H1 (cell line): ENCODE measurements around the gene RNF2. TPM values are rescaled to one million over a fixed set of nuclear protein-coding genes. Genes with fewer than 3 reads are reported as not detected.

Source experiments
- ASH2L ChIP-seq: fragments of 200-600, 300-600 bp; sonication (generic); IDR thresholded peaks from one replicate; pipeline ENCODE4 v1.7.1; 2017; ENCODE audit warnings: low read length
- RAD21 ChIP-seq, 2 experiments: IDR thresholded peaks in 1 of 2; conservative IDR thresholded peaks in 1 of 2; 2 replicates each; pipeline ENCODE4 v1.6.1; 2011; ENCODE audit warnings: low read depth in 2 of 2, low read length in 2 of 2, improper control_type of control experiment in 1 of 2, inconsistent platforms in 1 of 2, mild to moderate bottlenecking in 1 of 2, moderate library complexity in 1 of 2
- SIRT6 ChIP-seq: IDR thresholded peaks from one replicate; pipeline ENCODE4 v1.7.1; 2012; ENCODE audit warnings: low read length, inconsistent platforms
- SIX5 ChIP-seq: IDR thresholded peaks from 2 replicates; pipeline ENCODE4 v1.6.1; 2011; ENCODE audit warnings: mild to moderate bottlenecking, low read depth, low read length
- polyA plus RNA-seq, 7 experiments: library from polyadenylated mRNA; depleted of rRNA in 3 of 7; stranded (reverse) in 5 of 7; unstranded in 2 of 7; fragments of >200 nt in 5 of 7; fragments of 200-250 nt in 2 of 7; gene quantifications; 1 replicate in 5 of 7; 2 replicates in 1 of 7; 4 replicates in 1 of 7; pipeline versions ENCODE4 v1.2.1 to v1.2.3, GENCODE V29; 2011 to 2013; ENCODE audit warnings: missing spikeins in 2 of 7, mixed read lengths in 2 of 7
- total RNA-seq: library from RNA; stranded (reverse); fragmentation: NEBNext Ultra II Directional; extraction: Animal tissue kit (Norgen Biotek cat#: 25700); gene quantifications from 2 replicates; pipeline ENCODE4 v1.2.1, GENCODE V29; 2021
- TF ChIP-seq, protein P1 (sequence below), 3 experiments: IDR thresholded peaks; 1 replicate in 2 of 3; 2 replicates in 1 of 3; pipeline versions ENCODE4 v1.5.1 to v1.6.1; 2011; ENCODE audit warnings: low read length in 3 of 3, mild to moderate bottlenecking in 3 of 3, inconsistent platforms in 2 of 3, low read depth in 1 of 3, moderate library complexity in 1 of 3; ENCODE audit not compliant: insufficient read depth in 1 of 3; ENCODE audit errors: control extremely low read depth in 1 of 3
- TF ChIP-seq, protein P2 (sequence below): IDR thresholded peaks from 2 replicates; pipeline ENCODE4 v1.6.1; 2011; ENCODE audit warnings: low read depth, mild to moderate bottlenecking, low read length; ENCODE audit not compliant: insufficient read depth
- TF ChIP-seq, protein P3 (sequence below): fragments of 300-600 bp; sonication (generic); IDR thresholded peaks from 2 replicates; pipeline ENCODE4 v1.7.1; 2012; ENCODE audit warnings: low read length, moderate library complexity, mild to moderate bottlenecking, inconsistent platforms; ENCODE audit not compliant: insufficient replicate concordance

Gene RNF2
- total and polyA plus RNA-seq, 2 of the 8 experiments (the other 6 are each of a cell fraction or from before 2014, with no cell fraction given) = 28.9 to 58.9 TPM

DNA sequence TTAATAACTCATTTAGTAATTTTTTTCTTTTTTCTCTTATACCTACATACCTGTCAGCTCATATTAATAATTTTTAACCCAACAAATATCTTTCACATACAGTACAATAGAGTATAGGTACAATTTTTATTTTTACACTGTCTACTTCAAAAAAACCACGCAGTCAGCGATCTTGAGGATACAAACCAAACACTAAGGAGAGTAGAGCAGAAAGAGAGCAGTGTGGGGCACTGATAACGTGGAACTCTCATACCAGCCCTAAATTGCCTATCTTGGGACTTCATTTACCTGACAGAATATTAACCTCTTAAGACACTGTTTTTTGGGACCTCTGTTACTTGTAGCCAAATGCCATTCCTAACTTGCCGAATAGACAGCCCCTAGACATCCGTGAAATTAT is 105.9 kb downstream of the RNF2 start (continued):
- TF ChIP-seq, protein P1, sequence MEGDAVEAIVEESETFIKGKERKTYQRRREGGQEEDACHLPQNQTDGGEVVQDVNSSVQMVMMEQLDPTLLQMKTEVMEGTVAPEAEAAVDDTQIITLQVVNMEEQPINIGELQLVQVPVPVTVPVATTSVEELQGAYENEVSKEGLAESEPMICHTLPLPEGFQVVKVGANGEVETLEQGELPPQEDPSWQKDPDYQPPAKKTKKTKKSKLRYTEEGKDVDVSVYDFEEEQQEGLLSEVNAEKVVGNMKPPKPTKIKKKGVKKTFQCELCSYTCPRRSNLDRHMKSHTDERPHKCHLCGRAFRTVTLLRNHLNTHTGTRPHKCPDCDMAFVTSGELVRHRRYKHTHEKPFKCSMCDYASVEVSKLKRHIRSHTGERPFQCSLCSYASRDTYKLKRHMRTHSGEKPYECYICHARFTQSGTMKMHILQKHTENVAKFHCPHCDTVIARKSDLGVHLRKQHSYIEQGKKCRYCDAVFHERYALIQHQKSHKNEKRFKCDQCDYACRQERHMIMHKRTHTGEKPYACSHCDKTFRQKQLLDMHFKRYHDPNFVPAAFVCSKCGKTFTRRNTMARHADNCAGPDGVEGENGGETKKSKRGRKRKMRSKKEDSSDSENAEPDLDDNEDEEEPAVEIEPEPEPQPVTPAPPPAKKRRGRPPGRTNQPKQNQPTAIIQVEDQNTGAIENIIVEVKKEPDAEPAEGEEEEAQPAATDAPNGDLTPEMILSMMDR (IDR thresholded peaks at IDR 0.05; ENCODE audit: control extremely low read depth in 1 of 3, insufficient read depth in 1 of 3, low read depth in 1 of 3, low read length in 3 of 3) = no peak
- TF ChIP-seq ASH2L (no peak), RAD21 (IDR thresholded peaks at IDR 0.05 in 1 of 2, conservative IDR thresholded peaks at IDR 0.05 in 1 of 2; ENCODE audit: low read depth in 2 of 2, low read length in 2 of 2) (no peak), SIRT6 (no peak), SIX5 (no peak)
- TF ChIP-seq, protein P2, sequence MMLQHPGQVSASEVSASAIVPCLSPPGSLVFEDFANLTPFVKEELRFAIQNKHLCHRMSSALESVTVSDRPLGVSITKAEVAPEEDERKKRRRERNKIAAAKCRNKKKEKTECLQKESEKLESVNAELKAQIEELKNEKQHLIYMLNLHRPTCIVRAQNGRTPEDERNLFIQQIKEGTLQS = no peak
- TF ChIP-seq, protein P3, sequence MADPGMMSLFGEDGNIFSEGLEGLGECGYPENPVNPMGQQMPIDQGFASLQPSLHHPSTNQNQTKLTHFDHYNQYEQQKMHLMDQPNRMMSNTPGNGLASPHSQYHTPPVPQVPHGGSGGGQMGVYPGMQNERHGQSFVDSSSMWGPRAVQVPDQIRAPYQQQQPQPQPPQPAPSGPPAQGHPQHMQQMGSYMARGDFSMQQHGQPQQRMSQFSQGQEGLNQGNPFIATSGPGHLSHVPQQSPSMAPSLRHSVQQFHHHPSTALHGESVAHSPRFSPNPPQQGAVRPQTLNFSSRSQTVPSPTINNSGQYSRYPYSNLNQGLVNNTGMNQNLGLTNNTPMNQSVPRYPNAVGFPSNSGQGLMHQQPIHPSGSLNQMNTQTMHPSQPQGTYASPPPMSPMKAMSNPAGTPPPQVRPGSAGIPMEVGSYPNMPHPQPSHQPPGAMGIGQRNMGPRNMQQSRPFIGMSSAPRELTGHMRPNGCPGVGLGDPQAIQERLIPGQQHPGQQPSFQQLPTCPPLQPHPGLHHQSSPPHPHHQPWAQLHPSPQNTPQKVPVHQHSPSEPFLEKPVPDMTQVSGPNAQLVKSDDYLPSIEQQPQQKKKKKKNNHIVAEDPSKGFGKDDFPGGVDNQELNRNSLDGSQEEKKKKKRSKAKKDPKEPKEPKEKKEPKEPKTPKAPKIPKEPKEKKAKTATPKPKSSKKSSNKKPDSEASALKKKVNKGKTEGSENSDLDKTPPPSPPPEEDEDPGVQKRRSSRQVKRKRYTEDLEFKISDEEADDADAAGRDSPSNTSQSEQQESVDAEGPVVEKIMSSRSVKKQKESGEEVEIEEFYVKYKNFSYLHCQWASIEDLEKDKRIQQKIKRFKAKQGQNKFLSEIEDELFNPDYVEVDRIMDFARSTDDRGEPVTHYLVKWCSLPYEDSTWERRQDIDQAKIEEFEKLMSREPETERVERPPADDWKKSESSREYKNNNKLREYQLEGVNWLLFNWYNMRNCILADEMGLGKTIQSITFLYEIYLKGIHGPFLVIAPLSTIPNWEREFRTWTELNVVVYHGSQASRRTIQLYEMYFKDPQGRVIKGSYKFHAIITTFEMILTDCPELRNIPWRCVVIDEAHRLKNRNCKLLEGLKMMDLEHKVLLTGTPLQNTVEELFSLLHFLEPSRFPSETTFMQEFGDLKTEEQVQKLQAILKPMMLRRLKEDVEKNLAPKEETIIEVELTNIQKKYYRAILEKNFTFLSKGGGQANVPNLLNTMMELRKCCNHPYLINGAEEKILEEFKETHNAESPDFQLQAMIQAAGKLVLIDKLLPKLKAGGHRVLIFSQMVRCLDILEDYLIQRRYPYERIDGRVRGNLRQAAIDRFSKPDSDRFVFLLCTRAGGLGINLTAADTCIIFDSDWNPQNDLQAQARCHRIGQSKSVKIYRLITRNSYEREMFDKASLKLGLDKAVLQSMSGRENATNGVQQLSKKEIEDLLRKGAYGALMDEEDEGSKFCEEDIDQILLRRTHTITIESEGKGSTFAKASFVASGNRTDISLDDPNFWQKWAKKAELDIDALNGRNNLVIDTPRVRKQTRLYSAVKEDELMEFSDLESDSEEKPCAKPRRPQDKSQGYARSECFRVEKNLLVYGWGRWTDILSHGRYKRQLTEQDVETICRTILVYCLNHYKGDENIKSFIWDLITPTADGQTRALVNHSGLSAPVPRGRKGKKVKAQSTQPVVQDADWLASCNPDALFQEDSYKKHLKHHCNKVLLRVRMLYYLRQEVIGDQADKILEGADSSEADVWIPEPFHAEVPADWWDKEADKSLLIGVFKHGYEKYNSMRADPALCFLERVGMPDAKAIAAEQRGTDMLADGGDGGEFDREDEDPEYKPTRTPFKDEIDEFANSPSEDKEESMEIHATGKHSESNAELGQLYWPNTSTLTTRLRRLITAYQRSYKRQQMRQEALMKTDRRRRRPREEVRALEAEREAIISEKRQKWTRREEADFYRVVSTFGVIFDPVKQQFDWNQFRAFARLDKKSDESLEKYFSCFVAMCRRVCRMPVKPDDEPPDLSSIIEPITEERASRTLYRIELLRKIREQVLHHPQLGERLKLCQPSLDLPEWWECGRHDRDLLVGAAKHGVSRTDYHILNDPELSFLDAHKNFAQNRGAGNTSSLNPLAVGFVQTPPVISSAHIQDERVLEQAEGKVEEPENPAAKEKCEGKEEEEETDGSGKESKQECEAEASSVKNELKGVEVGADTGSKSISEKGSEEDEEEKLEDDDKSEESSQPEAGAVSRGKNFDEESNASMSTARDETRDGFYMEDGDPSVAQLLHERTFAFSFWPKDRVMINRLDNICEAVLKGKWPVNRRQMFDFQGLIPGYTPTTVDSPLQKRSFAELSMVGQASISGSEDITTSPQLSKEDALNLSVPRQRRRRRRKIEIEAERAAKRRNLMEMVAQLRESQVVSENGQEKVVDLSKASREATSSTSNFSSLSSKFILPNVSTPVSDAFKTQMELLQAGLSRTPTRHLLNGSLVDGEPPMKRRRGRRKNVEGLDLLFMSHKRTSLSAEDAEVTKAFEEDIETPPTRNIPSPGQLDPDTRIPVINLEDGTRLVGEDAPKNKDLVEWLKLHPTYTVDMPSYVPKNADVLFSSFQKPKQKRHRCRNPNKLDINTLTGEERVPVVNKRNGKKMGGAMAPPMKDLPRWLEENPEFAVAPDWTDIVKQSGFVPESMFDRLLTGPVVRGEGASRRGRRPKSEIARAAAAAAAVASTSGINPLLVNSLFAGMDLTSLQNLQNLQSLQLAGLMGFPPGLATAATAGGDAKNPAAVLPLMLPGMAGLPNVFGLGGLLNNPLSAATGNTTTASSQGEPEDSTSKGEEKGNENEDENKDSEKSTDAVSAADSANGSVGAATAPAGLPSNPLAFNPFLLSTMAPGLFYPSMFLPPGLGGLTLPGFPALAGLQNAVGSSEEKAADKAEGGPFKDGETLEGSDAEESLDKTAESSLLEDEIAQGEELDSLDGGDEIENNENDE = no peak
